HAP-1 (cell line): Measurements from ENCODE around the gene IL16.
"Not testable (repeated sequence)": the region's sequence is repeated elsewhere in the genome, so short reads cannot be mapped to it uniquely, and the experiment has no call there.

Source experiments
- DNase-seq, 2 experiments: peaks; one replicate each; pipeline ENCODE4 v3.0.0-alpha.2; 2016 to 2020; ENCODE audit warnings: low spot score in 2 of 2
- H3K27me3 ChIP-seq: fragments of 250-450 bp; sonication (Bioruptor Pico); 2 replicates; pipeline ENCODE4 v1.5.1; 2020; ENCODE audit warnings: low read depth, mild to moderate bottlenecking, moderate library complexity
- H3K36me3 ChIP-seq: fragments of 250-450 bp; sonication (Bioruptor Pico); replicated peaks from 2 replicates; pipeline ENCODE4 v1.5.1; 2020; ENCODE audit warnings: mild to moderate bottlenecking
- H3K4me1 ChIP-seq: fragments of 250-450 bp; sonication (Bioruptor Pico); 2 replicates; pipeline ENCODE4 v1.5.1; 2020; ENCODE audit warnings: mild to moderate bottlenecking
- H3K4me3 ChIP-seq: fragments of 250-450 bp; sonication (Bioruptor Pico); 2 replicates; pipeline ENCODE4 v1.5.1; 2020; ENCODE audit warnings: mild to moderate bottlenecking, moderate library complexity
- H3K9me3 ChIP-seq: fragments of 250-450 bp; sonication (Bioruptor Pico); 2 replicates; pipeline ENCODE4 v1.5.1; 2020; ENCODE audit warnings: mild to moderate bottlenecking, moderate library complexity
- in situ Hi-C: fragments of 300-500 bp; cut with MboI; formaldehyde crosslinking; loops from 3 replicates; pipeline ENCODE4 v1.14.3; 2020; ENCODE audit warnings: low sequenced_read_pairs, inconsistent platforms, mixed read lengths

IL16 gene

GRCh38 chr15:81323559-81323943 is 126.9 kb downstream of the IL16 start:
- H3K36me3 ChIP-seq: no peaks in the 10 kb centered on the region; the same call in 1 of the 2 replicates
- no peaks in the 10 kb centered on the region for H3K9me3 ChIP-seq
- no peaks in the 10 kb centered on the region for H3K27me3 ChIP-seq
- in situ Hi-C loops: no loop called here
- no peaks in the 10 kb centered on the region; the same call in 1 of the 2 replicates for H3K4me1 ChIP-seq
- H3K4me3 ChIP-seq: peak overlapping the region; percentile 65
- no peak for DNase-seq

GRCh38 chr15:81323944-81324881 is 127.5 kb downstream of the IL16 start, which contains the start of gene STARD5:
TSS of gene STARD5 (minus strand) at chr15:81324141. CDS start at chr15:81324099, 42 bp downstream.
- peak; percentile 100 for DNase-seq
- in situ Hi-C loops: no loop called here
- Histone ChIP-seq H3K27me3 (no peaks in the 10 kb centered on the region), H3K4me1 (no peaks in the 10 kb centered on the region; the same call in 1 of the 2 replicates), H3K9me3 (no peaks in the 10 kb centered on the region), H3K36me3 (no peaks in the 10 kb centered on the region), H3K4me3 (peak within 1 kb of the TSS; percentile 65)

GRCh38 chr15:81326466-81327212 is 130.0 kb downstream of the IL16 start:
- no peak for DNase-seq
- no peaks in the 10 kb centered on the region for H3K36me3 ChIP-seq
- no peaks in the 10 kb centered on the region for H3K9me3 ChIP-seq
- H3K4me1 ChIP-seq: no peaks in the 10 kb centered on the region; the same call in 1 of the 2 replicates
- H3K4me3 ChIP-seq: no peak overlapping the region
- no peaks in the 10 kb centered on the region for H3K27me3 ChIP-seq
- in situ Hi-C loops: no loop called here

GRCh38 chr15:81327516-81327915 is 130.8 kb downstream of the IL16 start:
- H3K27me3 ChIP-seq: no peaks in the 10 kb centered on the region
- in situ Hi-C loops: no loop called here
- no peak overlapping the region for H3K4me3 ChIP-seq
- H3K4me1 ChIP-seq: no peaks in the 10 kb centered on the region; the same call in 1 of the 2 replicates
- H3K36me3 ChIP-seq: no peaks in the 10 kb centered on the region
- DNase-seq: peak in 1 of 2 experiments; percentile 24
- H3K9me3 ChIP-seq: no peaks in the 10 kb centered on the region

- no peak overlapping the region for H3K4me3 ChIP-seq
- no peak for DNase-seq
- H3K27me3 ChIP-seq: no peaks in the 10 kb centered on the region
- H3K36me3 ChIP-seq: no peaks in the 10 kb centered on the region
- in situ Hi-C loops: no loop called here
- H3K4me1 ChIP-seq: no peaks in the 10 kb centered on the region; the same call in 1 of the 2 replicates
- H3K9me3 ChIP-seq: no peaks in the 10 kb centered on the region
Measured at GRCh38 chr15:81329446-81329845, 132.8 kb downstream of the IL16 start.

- no peaks in the 10 kb centered on the region for H3K36me3 ChIP-seq
- no peaks in the 10 kb centered on the region for H3K9me3 ChIP-seq
- no peak overlapping the region for H3K4me3 ChIP-seq
- no peak for DNase-seq
- in situ Hi-C loops: no loop called here
- H3K27me3 ChIP-seq: no peaks in the 10 kb centered on the region
- H3K4me1 ChIP-seq: no peaks in the 10 kb centered on the region; the same call in 1 of the 2 replicates
Measured at GRCh38 chr15:81330366-81331090, 133.8 kb downstream of the IL16 start.

- H3K4me1 ChIP-seq, DNase-seq, H3K9me3 ChIP-seq, H3K27me3 ChIP-seq, H3K4me3 ChIP-seq, H3K36me3 ChIP-seq, in situ Hi-C loops: not testable (repeated sequence)
Measured at GRCh38 chr15:81331141-81331540, 134.5 kb downstream of the IL16 start.

GRCh38 chr15:81331600-81331999 is 134.9 kb downstream of the IL16 start:
- Histone ChIP-seq H3K4me1 (no peaks in the 10 kb centered on the region; the same call in 1 of the 2 replicates), H3K9me3 (no peaks in the 10 kb centered on the region), H3K36me3 (no peaks in the 10 kb centered on the region), H3K4me3 (no peak overlapping the region), H3K27me3 (no peaks in the 10 kb centered on the region)
- no peak for DNase-seq
- in situ Hi-C loops: no loop called here

GRCh38 chr15:81332326-81332725 is 135.6 kb downstream of the IL16 start:
- Histone ChIP-seq H3K9me3 (no peaks in the 10 kb centered on the region), H3K27me3 (no peaks in the 10 kb centered on the region), H3K4me1 (no peaks in the 10 kb centered on the region; the same call in 1 of the 2 replicates), H3K4me3 (no peak overlapping the region), H3K36me3 (no peaks in the 10 kb centered on the region)
- no peak for DNase-seq
- in situ Hi-C loops: no loop called here

GRCh38 chr15:81333363-81333762 is 136.7 kb downstream of the IL16 start:
- in situ Hi-C loops: no loop called here
- no peak for DNase-seq
- Histone ChIP-seq H3K4me3 (no peak overlapping the region), H3K36me3 (no peaks in the 10 kb centered on the region), H3K27me3 (no peaks in the 10 kb centered on the region), H3K4me1 (no peaks in the 10 kb centered on the region), H3K9me3 (no peaks in the 10 kb centered on the region)

- in situ Hi-C loops: no loop called here
Measured at GRCh38 chr15:81334768-81335435, 138.2 kb downstream of the IL16 start.

GRCh38 chr15:81335631-81336030 is 139.0 kb downstream of the IL16 start:
- in situ Hi-C loops: no loop called here
- no peak overlapping the region for H3K4me3 ChIP-seq
- H3K27me3 ChIP-seq: no peaks in the 10 kb centered on the region
- no peaks in the 10 kb centered on the region for H3K4me1 ChIP-seq
- no peaks in the 10 kb centered on the region for H3K36me3 ChIP-seq
- no peak for DNase-seq
- no peaks in the 10 kb centered on the region for H3K9me3 ChIP-seq

More at GRCh38 chr15:81334768-81335435, 138.2 kb downstream of the IL16 start:
- no peaks in the 10 kb centered on the region for H3K9me3 ChIP-seq
- DNase-seq: no peak
- H3K4me1 ChIP-seq: no peaks in the 10 kb centered on the region
- no peak overlapping the region for H3K4me3 ChIP-seq
- no peaks in the 10 kb centered on the region for H3K27me3 ChIP-seq
- H3K36me3 ChIP-seq: no peaks in the 10 kb centered on the region

- Histone ChIP-seq H3K4me3 (no peak overlapping the region), H3K9me3 (no peaks in the 10 kb centered on the region), H3K27me3 (no peaks in the 10 kb centered on the region), H3K4me1 (no peaks in the 10 kb centered on the region), H3K36me3 (no peaks in the 10 kb centered on the region)
- in situ Hi-C loops: no loop called here
- DNase-seq: no peak
Measured at GRCh38 chr15:81336568-81336967, 139.9 kb downstream of the IL16 start.
